Osteoblast (primary cell): Measurements from ENCODE around the gene ZNF350. TPM values are rescaled to one million over a fixed set of nuclear protein-coding genes. Genes with fewer than 3 reads are reported as not detected.
"Not testable (repeated sequence)": the region's sequence is repeated elsewhere in the genome, so short reads cannot be mapped to it uniquely, and the experiment has no call there.

Experiments used
- DNase-seq: peaks from one replicate; pipeline ENCODE4 v3.0.0; 2011; ENCODE audit warnings: low spot score, mixed read lengths; ENCODE audit not compliant: insufficient read length; ENCODE audit errors: missing footprints
- H2AFZ ChIP-seq: 2 replicates; pipeline ENCODE4 v1.6.0; 2011; ENCODE audit warnings: mild to moderate bottlenecking, low read length
- H3K27ac ChIP-seq: 2 replicates; pipeline ENCODE4 v1.5.1; 2011; ENCODE audit warnings: mild to moderate bottlenecking, low read depth, low read length, moderate library complexity
- H3K27me3 ChIP-seq: 2 replicates; pipeline ENCODE4 v1.6.0; 2012; ENCODE audit warnings: mild to moderate bottlenecking, control low read depth, inconsistent platforms, low read length, moderate library complexity; ENCODE audit not compliant: insufficient read depth
- H3K36me3 ChIP-seq: 2 replicates; pipeline ENCODE4 v1.5.1; 2011; ENCODE audit warnings: mild to moderate bottlenecking, low read length, control low read depth, moderate library complexity; ENCODE audit not compliant: insufficient read depth
- H3K4me1 ChIP-seq: 2 replicates; pipeline ENCODE4 v1.5.1; 2011; ENCODE audit warnings: mild to moderate bottlenecking, low read length, control low read depth, moderate library complexity; ENCODE audit not compliant: insufficient read depth
- H3K4me2 ChIP-seq: 2 replicates; pipeline ENCODE4 v1.6.0; 2011; ENCODE audit warnings: mild to moderate bottlenecking, low read length; ENCODE audit not compliant: insufficient read depth
- H3K4me3 ChIP-seq: fragments of 200-600 bp; sonication (generic); 3 replicates; pipeline ENCODE4 v1.5.1; 2012; ENCODE audit warnings: mild to moderate bottlenecking, low read length, inconsistent platforms; ENCODE audit not compliant: insufficient read depth
- H3K79me2 ChIP-seq: 2 replicates; pipeline ENCODE4 v1.6.0; 2012; ENCODE audit warnings: mild to moderate bottlenecking, low read length, control low read depth, inconsistent platforms; ENCODE audit not compliant: insufficient read depth
- H3K9me3 ChIP-seq: 2 replicates; pipeline ENCODE4 v1.5.1; 2011; ENCODE audit warnings: low read depth, low read length, control low read depth
- H4K20me1 ChIP-seq: 2 replicates; pipeline ENCODE4 v1.6.0; 2012; ENCODE audit warnings: mild to moderate bottlenecking, low read length, control low read depth; ENCODE audit not compliant: insufficient read depth
- total RNA-seq: library from RNA; depleted of rRNA; stranded (reverse); fragments of >200 nt; gene quantifications from 2 replicates; pipeline ENCODE4 v1.2.3, GENCODE V29; 2012
- TF ChIP-seq, protein P1 (sequence below): IDR thresholded peaks from 2 replicates; pipeline ENCODE4 v1.5.1; 2011; ENCODE audit warnings: mild to moderate bottlenecking, low read depth, low read length, moderate library complexity; ENCODE audit errors: extremely low read depth

The ZNF350 gene
- total RNA-seq, 1 donor = 13.8 TPM

DNA sequence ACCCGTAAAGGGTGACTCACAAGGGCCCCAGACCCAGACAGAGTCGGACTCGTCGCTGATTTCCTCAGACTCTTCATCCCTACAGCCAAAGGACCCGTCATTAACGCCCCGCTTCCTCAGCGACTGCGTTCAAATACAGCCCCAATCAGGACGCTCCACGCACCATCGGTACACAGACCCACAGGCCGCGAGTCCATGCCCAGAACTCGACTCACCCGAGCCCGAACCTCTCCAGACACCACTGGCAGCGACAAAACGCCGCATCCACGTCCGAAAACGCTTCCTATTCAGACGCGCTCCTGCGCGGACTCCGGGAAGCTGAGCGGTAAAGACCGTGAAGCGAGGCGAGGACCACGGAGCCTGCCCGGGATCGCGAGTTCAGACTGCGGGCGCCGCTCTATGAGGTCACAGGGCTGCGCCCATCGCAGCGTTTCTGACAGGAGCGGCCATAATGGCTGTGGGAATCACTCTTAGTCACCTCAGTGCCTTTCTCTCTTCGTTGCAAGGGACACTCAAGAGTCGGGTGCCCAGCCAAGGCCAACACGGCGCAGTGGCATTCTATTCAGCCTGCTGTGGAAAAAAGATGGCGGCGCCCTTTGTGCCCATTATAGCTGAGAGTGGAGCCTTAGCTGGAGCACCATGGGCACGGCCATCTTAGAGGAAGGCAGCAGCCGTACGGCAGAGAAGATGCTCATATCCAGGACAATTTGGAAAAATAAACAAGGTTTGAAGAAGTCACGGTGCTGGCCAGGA, 41.6 kb upstream of the ZNF350 start, which contains the start of gene ZNF614:
Gene ZNF614, minus strand, starts transcription at position 353 of the 753 bp plus-strand sequence. CDS start 2,634 bp downstream, outside the sequence.
- Histone ChIP-seq H3K27me3 (no peaks in the 10 kb centered on the region), H3K79me2 (peaks cover 24% of the 10 kb centered on the region), H2AFZ (peak within 1 kb of the TSS; percentile 97), H3K4me2 (peak within 1 kb of the TSS; percentile 97), H3K9me3 (peaks cover 8% of the 10 kb centered on the region), H3K36me3 (peaks cover 32% of the 10 kb centered on the region), H4K20me1 (no peaks in the 10 kb centered on the region), H3K4me1 (peaks cover 5% of the 10 kb centered on the region), H3K4me3 (peak within 1 kb of the TSS; percentile 87), H3K27ac (peak within 1 kb of the TSS; percentile 94)
- TF ChIP-seq, protein P1, sequence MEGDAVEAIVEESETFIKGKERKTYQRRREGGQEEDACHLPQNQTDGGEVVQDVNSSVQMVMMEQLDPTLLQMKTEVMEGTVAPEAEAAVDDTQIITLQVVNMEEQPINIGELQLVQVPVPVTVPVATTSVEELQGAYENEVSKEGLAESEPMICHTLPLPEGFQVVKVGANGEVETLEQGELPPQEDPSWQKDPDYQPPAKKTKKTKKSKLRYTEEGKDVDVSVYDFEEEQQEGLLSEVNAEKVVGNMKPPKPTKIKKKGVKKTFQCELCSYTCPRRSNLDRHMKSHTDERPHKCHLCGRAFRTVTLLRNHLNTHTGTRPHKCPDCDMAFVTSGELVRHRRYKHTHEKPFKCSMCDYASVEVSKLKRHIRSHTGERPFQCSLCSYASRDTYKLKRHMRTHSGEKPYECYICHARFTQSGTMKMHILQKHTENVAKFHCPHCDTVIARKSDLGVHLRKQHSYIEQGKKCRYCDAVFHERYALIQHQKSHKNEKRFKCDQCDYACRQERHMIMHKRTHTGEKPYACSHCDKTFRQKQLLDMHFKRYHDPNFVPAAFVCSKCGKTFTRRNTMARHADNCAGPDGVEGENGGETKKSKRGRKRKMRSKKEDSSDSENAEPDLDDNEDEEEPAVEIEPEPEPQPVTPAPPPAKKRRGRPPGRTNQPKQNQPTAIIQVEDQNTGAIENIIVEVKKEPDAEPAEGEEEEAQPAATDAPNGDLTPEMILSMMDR = no peak
- peak; percentile 95 for DNase-seq

GRCh38 chr19:52026255-52026990, 39.8 kb upstream of the ZNF350 start:
- H3K36me3 ChIP-seq = peaks cover 36% of the 10 kb centered on the region
- H4K20me1 ChIP-seq, H2AFZ ChIP-seq, H3K27ac ChIP-seq, DNase-seq, H3K27me3 ChIP-seq, H3K4me3 ChIP-seq, H3K4me1 ChIP-seq, H3K9me3 ChIP-seq: not testable (repeated sequence)
- peak overlapping the region; percentile 97 for H3K4me2 ChIP-seq
- peaks cover 24% of the 10 kb centered on the region for H3K79me2 ChIP-seq

DNA sequence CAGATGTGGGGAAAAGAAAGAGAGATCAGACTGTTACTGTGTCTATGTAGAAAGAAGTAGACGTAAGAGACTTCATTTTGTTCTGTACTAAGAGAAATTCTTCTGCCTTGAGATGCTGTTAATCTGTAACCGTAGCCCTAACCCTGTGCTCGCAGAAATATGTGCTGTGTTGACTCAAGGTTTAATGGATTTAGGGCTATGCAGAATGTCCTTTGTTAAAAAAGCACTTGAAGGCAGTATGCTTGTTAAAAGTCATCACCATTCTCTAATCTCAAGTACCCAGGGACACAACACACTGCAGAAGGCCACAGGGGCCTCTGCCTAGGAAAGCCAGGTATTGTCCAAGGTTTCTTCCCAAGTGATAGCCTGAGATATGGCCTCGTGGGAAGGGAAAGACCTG, 37.8 kb upstream of the ZNF350 start:
- DNase-seq, H2AFZ ChIP-seq, H3K9me3 ChIP-seq, H3K27ac ChIP-seq, H3K4me1 ChIP-seq, H3K27me3 ChIP-seq, H4K20me1 ChIP-seq, H3K4me3 ChIP-seq, H3K4me2 ChIP-seq: not testable (repeated sequence)
- H3K36me3 ChIP-seq = peaks cover 55% of the 10 kb centered on the region
- H3K79me2 ChIP-seq = peaks cover 37% of the 10 kb centered on the region

- Histone ChIP-seq H3K9me3 (no peaks in the 10 kb centered on the region), H3K27ac (no peak overlapping the region), H3K79me2 (peaks cover 29% of the 10 kb centered on the region), H2AFZ (no peak overlapping the region), H4K20me1 (no peaks in the 10 kb centered on the region), H3K4me2 (no peak overlapping the region), H3K4me3 (no peak overlapping the region), H3K36me3 (peaks cover 77% of the 10 kb centered on the region), H3K27me3 (no peaks in the 10 kb centered on the region), H3K4me1 (peaks cover under 1% of the 10 kb centered on the region)
- DNase-seq = no peak
- TF ChIP-seq, protein P1 = no peak
These were observed 35.6 kb upstream of the ZNF350 start for GRCh38 chr19:52022193-52022592.
